Astrocyte (in vitro differentiated cells and primary cell): ENCODE data around the gene MEFV. TPM values are rescaled to one million over a fixed set of nuclear protein-coding genes. Genes with fewer than 3 reads are reported as not detected.
A peak's percentile ranks its signal among the peaks of the same experiment; 100 is the strongest.

ENCODE experiments used
- DNase-seq: peaks from one replicate; pipeline ENCODE4 v3.0.0-alpha.2; 2010; ENCODE audit warnings: low read depth
- FAIRE-seq: peaks from 2 replicates; lab custom pipeline; 2011; peaks lifted over from hg19 to GRCh38; lab: Jason Lieb, UNC
- H2AFZ ChIP-seq: 2 replicates; pipeline ENCODE4 v1.6.0; 2012; ENCODE audit warnings: low read depth, low read length, inconsistent platforms
- H3K27ac ChIP-seq: 2 replicates; pipeline ENCODE4 v1.5.1; 2011; ENCODE audit warnings: low read depth, low read length, inconsistent platforms
- H3K27me3 ChIP-seq: 2 replicates; pipeline ENCODE4 v1.6.0; 2011; ENCODE audit warnings: low read length, inconsistent platforms; ENCODE audit not compliant: insufficient read depth
- H3K36me3 ChIP-seq: 2 replicates; pipeline ENCODE4 v1.5.1; 2011; ENCODE audit warnings: low read length, inconsistent platforms; ENCODE audit not compliant: insufficient read depth
- H3K4me1 ChIP-seq: 2 replicates; pipeline ENCODE4 v1.5.1; 2011; ENCODE audit warnings: low read length, inconsistent platforms; ENCODE audit not compliant: insufficient read depth
- H3K4me2 ChIP-seq: 2 replicates; pipeline ENCODE4 v1.6.0; 2012; ENCODE audit warnings: low read length, inconsistent platforms
- H3K4me3 ChIP-seq: 2 replicates; pipeline ENCODE4 v1.5.1; 2011; ENCODE audit warnings: low read depth, mild to moderate bottlenecking, low read length, inconsistent platforms; ENCODE audit not compliant: insufficient read depth
- H3K79me2 ChIP-seq: 2 replicates; pipeline ENCODE4 v1.6.0; 2012; ENCODE audit warnings: mild to moderate bottlenecking, low read length, inconsistent platforms; ENCODE audit not compliant: insufficient read depth
- H3K9ac ChIP-seq: 2 replicates; pipeline ENCODE4 v1.6.0; 2012; ENCODE audit warnings: mild to moderate bottlenecking, low read length, inconsistent platforms
- H3K9me3 ChIP-seq: 2 replicates; pipeline ENCODE4 v1.5.1; 2012; ENCODE audit warnings: low read depth, mild to moderate bottlenecking, low read length, inconsistent platforms; ENCODE audit not compliant: insufficient read depth
- H4K20me1 ChIP-seq: 2 replicates; pipeline ENCODE4 v1.6.0; 2012; ENCODE audit warnings: low read length, inconsistent platforms; ENCODE audit not compliant: insufficient read depth
- H3K27ac Mint-ChIP-seq: one replicate; pipeline ENCODE4 v1.8.0; 2021; ENCODE audit warnings: mild to moderate bottlenecking, mixed read lengths; ENCODE audit not compliant: unreplicated experiment
- H3K27me3 Mint-ChIP-seq: one replicate; pipeline ENCODE4 v1.8.0; 2021; ENCODE audit warnings: low read depth, mixed read lengths; ENCODE audit not compliant: unreplicated experiment
- H3K36me3 Mint-ChIP-seq: one replicate; pipeline ENCODE4 v1.8.0; 2021; ENCODE audit warnings: low read depth, mixed read lengths; ENCODE audit not compliant: unreplicated experiment
- H3K4me1 Mint-ChIP-seq: one replicate; pipeline ENCODE4 v1.8.0; 2021; ENCODE audit warnings: low read depth, mixed read lengths; ENCODE audit not compliant: unreplicated experiment
- H3K4me3 Mint-ChIP-seq: one replicate; pipeline ENCODE4 v1.8.0; 2021; ENCODE audit warnings: mild to moderate bottlenecking, moderate library complexity, mixed read lengths; ENCODE audit not compliant: unreplicated experiment
- H3K9me3 Mint-ChIP-seq: one replicate; pipeline ENCODE4 v1.8.0; 2021; ENCODE audit warnings: mild to moderate bottlenecking, mixed read lengths; ENCODE audit not compliant: unreplicated experiment
- EZH2 ChIP-seq: IDR thresholded peaks from 2 replicates; pipeline ENCODE4 v1.6.1; 2012; ENCODE audit warnings: mild to moderate bottlenecking, low read length, inconsistent platforms; ENCODE audit not compliant: insufficient read depth
- total RNA-seq: library from RNA; stranded (reverse); gene quantifications from 2 replicates; pipeline ENCODE4 v1.2.1, GENCODE V29; 2021
- TF ChIP-seq, protein P1 (sequence below): IDR thresholded peaks from 2 replicates; pipeline ENCODE4 v1.5.1; 2011; ENCODE audit warnings: low read depth, mild to moderate bottlenecking, inconsistent platforms, low read length, moderate library complexity; ENCODE audit not compliant: insufficient read depth

Gene MEFV
- total RNA-seq, 1 donor from 2014 or later = not detected

DNA sequence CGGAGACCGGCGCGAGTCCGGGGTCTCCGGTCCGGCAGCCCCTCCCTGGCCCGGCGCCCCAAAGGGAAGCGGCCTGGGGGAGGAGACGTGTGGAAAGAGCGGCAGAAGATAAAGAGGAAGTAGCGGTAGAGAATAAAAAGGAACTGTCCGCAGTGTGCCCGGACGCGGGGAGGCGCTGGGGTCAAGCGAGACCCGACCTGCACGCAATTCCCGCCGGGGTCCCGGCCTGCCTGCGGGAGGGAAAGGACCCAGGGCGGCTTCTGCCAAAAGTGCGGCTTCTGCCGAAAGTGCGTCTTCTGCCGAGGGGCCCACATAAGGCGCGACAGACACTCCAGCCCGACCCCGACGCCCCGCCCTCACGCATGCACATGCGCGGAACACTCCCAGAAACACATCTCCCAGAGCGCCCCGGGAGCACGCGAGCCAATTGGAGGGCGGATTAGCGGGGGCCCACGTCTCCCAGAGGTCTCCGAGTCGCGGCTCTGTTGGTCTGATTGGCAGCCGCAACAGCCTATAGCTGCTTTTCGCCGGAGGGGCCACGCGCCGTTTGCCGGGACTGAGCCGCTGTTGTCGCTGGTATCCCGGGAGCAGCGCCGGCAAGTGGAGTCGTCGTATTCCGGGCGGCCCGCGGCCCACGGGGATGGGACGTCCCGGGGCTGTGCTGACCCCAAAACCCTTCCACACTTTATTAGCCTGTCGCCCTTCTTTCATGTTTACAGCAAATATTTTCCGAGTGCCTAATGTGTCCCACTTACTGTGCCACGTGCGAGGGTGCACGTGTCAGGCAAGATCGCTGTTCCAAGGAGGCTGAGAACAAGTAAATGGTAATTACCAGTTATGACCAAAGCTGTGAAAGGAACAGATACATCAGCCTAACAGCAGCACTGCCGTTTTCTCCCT is 8.0 kb upstream of the MEFV start:
- no peaks in the 10 kb centered on the region for H3K4me1 Mint-ChIP-seq
- DNase-seq (peak; percentile 97), FAIRE-seq (no peak)
- Histone ChIP-seq H4K20me1 (no peaks in the 10 kb centered on the region), H3K4me1 (peaks cover 5% of the 10 kb centered on the region), H3K27ac (peak overlapping the region; percentile 84), H3K36me3 (no peaks in the 10 kb centered on the region), H3K9ac (peak overlapping the region; percentile 84), H3K4me2 (peak overlapping the region; percentile 81), H3K4me3 (peak overlapping the region; percentile 82), H3K9me3 (no peaks in the 10 kb centered on the region), H2AFZ (peak overlapping the region; percentile 55), H3K79me2 (no peaks in the 10 kb centered on the region), H3K27me3 (no peaks in the 10 kb centered on the region)
- peaks cover 20% of the 10 kb centered on the region for H3K27me3 Mint-ChIP-seq
- peak overlapping the region; percentile 34 for H3K27ac Mint-ChIP-seq
- peak overlapping the region; percentile 82 for H3K4me3 Mint-ChIP-seq
- TF ChIP-seq, protein P1, sequence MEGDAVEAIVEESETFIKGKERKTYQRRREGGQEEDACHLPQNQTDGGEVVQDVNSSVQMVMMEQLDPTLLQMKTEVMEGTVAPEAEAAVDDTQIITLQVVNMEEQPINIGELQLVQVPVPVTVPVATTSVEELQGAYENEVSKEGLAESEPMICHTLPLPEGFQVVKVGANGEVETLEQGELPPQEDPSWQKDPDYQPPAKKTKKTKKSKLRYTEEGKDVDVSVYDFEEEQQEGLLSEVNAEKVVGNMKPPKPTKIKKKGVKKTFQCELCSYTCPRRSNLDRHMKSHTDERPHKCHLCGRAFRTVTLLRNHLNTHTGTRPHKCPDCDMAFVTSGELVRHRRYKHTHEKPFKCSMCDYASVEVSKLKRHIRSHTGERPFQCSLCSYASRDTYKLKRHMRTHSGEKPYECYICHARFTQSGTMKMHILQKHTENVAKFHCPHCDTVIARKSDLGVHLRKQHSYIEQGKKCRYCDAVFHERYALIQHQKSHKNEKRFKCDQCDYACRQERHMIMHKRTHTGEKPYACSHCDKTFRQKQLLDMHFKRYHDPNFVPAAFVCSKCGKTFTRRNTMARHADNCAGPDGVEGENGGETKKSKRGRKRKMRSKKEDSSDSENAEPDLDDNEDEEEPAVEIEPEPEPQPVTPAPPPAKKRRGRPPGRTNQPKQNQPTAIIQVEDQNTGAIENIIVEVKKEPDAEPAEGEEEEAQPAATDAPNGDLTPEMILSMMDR = no peak
- no peak for TF ChIP-seq EZH2
- peaks cover 3% of the 10 kb centered on the region for H3K36me3 Mint-ChIP-seq
- H3K9me3 Mint-ChIP-seq = peaks cover 8% of the 10 kb centered on the region

DNA sequence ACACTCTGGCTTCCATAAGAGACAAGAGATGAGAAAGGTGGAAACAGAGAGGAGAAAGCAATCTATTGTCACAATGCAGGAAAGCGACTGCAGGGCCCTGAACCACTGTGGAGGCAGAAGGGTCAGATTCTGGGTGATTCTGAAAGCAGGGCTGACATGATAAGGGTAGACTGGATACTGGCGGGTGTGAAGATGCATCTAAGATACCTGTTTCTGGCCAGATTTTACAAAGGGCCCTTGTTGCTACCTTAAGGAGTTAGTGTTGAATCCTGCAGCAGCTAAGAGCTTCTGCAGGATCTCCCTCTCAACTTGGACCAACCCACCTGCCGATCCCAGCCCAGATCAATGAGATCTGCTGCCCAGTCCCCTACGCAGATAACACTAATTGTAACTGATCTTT is 6.1 kb upstream of the MEFV start:
- Mint-ChIP-seq H3K9me3 (peaks cover 8% of the 10 kb centered on the region), H3K27me3 (peaks cover 22% of the 10 kb centered on the region), H3K27ac (no peak overlapping the region), H3K36me3 (peaks cover 3% of the 10 kb centered on the region), H3K4me3 (peak overlapping the region; percentile 60), H3K4me1 (no peaks in the 10 kb centered on the region)
- Histone ChIP-seq H4K20me1 (no peaks in the 10 kb centered on the region), H3K4me2 (no peak overlapping the region), H3K27ac (no peak overlapping the region), H3K27me3 (no peaks in the 10 kb centered on the region), H3K4me3 (no peak overlapping the region), H3K9ac (no peak overlapping the region), H3K36me3 (no peaks in the 10 kb centered on the region), H2AFZ (no peak overlapping the region), H3K79me2 (no peaks in the 10 kb centered on the region), H3K4me1 (peaks cover 5% of the 10 kb centered on the region), H3K9me3 (no peaks in the 10 kb centered on the region)
- TF ChIP-seq EZH2 = no peak
- TF ChIP-seq, protein P1 = no peak
- FAIRE-seq = no peak
- DNase-seq = no peak

DNA sequence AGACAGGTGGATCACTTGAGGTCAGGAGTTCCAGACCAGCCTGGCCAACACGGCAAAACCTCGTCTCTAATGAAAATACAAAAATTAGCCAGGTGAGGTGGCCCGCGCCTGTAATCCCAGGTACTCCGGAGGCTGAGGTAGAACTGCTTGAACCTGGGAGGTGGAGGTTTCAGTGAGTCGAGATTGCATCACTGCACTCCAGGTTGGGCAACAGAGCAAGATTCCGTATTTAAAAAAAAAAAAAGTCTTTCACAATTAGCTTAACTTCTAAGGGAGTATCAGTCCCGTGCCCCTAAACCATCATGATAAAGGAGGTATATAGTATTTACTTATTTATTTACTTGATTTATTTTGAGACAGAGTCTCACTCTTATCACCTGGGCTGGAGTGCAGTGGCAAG is 3.4 kb upstream of the MEFV start:
- no peak overlapping the region for H3K4me3 ChIP-seq
- no peak for DNase-seq
- Mint-ChIP-seq H3K4me1 (no peaks in the 10 kb centered on the region), H3K36me3 (peaks cover 2% of the 10 kb centered on the region), H3K9me3 (peaks cover 10% of the 10 kb centered on the region), H3K4me3 (no peak overlapping the region), H3K27me3 (peaks cover 28% of the 10 kb centered on the region), H3K27ac (no peak overlapping the region)
- no peaks in the 10 kb centered on the region for H3K36me3 ChIP-seq
- FAIRE-seq = no peak
- no peaks in the 10 kb centered on the region for H3K27me3 ChIP-seq
- no peak overlapping the region for H3K27ac ChIP-seq
- H3K79me2 ChIP-seq = no peaks in the 10 kb centered on the region
- H2AFZ ChIP-seq = no peak overlapping the region
- H4K20me1 ChIP-seq = no peaks in the 10 kb centered on the region
- H3K4me1 ChIP-seq = peaks cover 4% of the 10 kb centered on the region
- no peak overlapping the region for H3K4me2 ChIP-seq
- TF ChIP-seq, protein P1 = no peak
- TF ChIP-seq EZH2 = no peak
- H3K9me3 ChIP-seq = no peaks in the 10 kb centered on the region
- H3K9ac ChIP-seq = no peak overlapping the region
